ENCODE results near the gene RPL11. TPM values are rescaled to one million over a fixed set of nuclear protein-coding genes. Genes with fewer than 3 reads are reported as not detected.

The RPL11 gene
- total RNA-seq, 2 experiments from 2014 or later: 1,767 to 1,891 TPM

DNA sequence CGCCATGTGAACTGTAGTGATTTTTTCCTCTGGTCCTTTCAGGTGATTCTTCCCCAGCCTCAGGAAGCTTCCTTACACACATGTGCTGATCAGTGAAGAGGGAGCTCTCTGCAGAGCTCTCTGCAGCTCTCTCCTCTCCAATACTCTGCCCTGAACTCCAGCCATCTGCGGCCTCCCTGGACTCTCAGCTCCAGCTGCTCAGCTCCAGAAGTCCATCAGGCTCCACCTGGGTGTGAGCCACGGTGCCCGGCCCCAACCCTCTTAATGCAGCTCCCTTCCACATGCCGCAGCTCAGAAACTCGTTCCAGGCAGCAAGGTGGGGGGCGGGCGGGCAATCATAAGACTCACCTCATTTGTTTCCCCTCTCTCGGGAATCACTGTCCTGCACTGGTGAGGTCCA, 30.9 kb upstream of the RPL11 start:
- DNase-seq (ENCODE audit: low spot score): no peak
- no peak overlapping the region for H3K4me3 ChIP-seq (ENCODE audit: low read depth, low read length, poor library complexity, severe bottlenecking)
- no peak overlapping the region for H3K27ac ChIP-seq (ENCODE audit: low read depth, low read length, poor library complexity, severe bottlenecking)
- H3K79me2 ChIP-seq (ENCODE audit: insufficient read depth, low read depth, low read length): no peaks in the 10 kb centered on the region
- POLR2A ChIA-PET: interaction anchor here (0.8 to 1.2 kb wide), 2 partner anchors 11 to 164 kb away, joined by 3 to 4 read pairs; no protein-coding TSS in a partner anchor
- intact Hi-C loops (cut with micrococcal nuclease; ENCODE audit: unreplicated experiment): no loop called here
- H3K9me3 ChIP-seq (ENCODE audit: low read length): no peaks in the 10 kb centered on the region
- no peaks in the 10 kb centered on the region for H4K20me1 ChIP-seq (ENCODE audit: insufficient read depth, low read length)
- H3K4me1 ChIP-seq (ENCODE audit: insufficient read depth, low read length, poor library complexity, severe bottlenecking): peaks cover 30% of the 10 kb centered on the region
- no peaks in the 10 kb centered on the region for H3K9me2 ChIP-seq (ENCODE audit: insufficient read depth, low read length)
- no TSS peak for BruUV-seq (replicated peaks)
- no peaks in the 10 kb centered on the region for H3K36me3 ChIP-seq (ENCODE audit: insufficient read depth, low read length)
- no peak for TF ChIP-seq EZH2phosphoT487 (IDR thresholded peaks at IDR 0.05; ENCODE audit: borderline replicate concordance, low read depth, low read length)
- no peak overlapping the region for H3K4me2 ChIP-seq (ENCODE audit: low read length)
- no peak overlapping the region; the same call in 1 of the 2 replicates for H2AFZ ChIP-seq (ENCODE audit: low read length)
- CTCF ChIA-PET (ENCODE audit: unreplicated experiment): interaction anchor here (0.6 kb wide), 1 partner anchor 84 kb away, joined by 12 read pairs; no protein-coding TSS in a partner anchor

DNA sequence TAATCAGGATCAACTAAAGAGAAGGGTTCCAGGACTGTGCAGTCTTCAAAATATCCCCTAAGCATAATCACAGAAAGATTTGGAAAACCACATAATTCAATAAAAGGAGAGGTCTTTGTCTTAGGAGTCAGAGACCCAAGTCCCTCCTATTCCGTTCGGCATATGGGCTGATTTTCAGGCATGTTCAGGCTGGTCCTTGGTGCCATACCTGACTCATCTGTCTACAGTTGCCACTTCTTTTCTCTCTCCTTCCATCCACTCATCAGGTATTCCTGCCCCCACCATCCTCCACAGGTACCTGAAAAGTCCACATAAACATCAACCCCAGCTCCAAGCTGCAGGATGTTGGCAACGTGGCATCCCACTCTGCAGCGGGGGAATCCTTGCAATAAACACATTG, 29.7 kb upstream of the RPL11 start:
- no peak for TF ChIP-seq EZH2phosphoT487 (IDR thresholded peaks at IDR 0.05; ENCODE audit: borderline replicate concordance, low read depth, low read length)
- TF ChIP-seq, protein P1, sequence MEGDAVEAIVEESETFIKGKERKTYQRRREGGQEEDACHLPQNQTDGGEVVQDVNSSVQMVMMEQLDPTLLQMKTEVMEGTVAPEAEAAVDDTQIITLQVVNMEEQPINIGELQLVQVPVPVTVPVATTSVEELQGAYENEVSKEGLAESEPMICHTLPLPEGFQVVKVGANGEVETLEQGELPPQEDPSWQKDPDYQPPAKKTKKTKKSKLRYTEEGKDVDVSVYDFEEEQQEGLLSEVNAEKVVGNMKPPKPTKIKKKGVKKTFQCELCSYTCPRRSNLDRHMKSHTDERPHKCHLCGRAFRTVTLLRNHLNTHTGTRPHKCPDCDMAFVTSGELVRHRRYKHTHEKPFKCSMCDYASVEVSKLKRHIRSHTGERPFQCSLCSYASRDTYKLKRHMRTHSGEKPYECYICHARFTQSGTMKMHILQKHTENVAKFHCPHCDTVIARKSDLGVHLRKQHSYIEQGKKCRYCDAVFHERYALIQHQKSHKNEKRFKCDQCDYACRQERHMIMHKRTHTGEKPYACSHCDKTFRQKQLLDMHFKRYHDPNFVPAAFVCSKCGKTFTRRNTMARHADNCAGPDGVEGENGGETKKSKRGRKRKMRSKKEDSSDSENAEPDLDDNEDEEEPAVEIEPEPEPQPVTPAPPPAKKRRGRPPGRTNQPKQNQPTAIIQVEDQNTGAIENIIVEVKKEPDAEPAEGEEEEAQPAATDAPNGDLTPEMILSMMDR (conservative IDR thresholded peaks at IDR 0.05; ENCODE audit: low read length): no peak
- Histone ChIP-seq H3K79me2 (ENCODE audit: insufficient read depth, low read depth, low read length) (no peaks in the 10 kb centered on the region), H2AFZ (ENCODE audit: low read length) (no peak overlapping the region), H3K9me2 (ENCODE audit: insufficient read depth, low read length) (no peaks in the 10 kb centered on the region), H3K4me1 (ENCODE audit: insufficient read depth, low read length, poor library complexity, severe bottlenecking) (peaks cover 38% of the 10 kb centered on the region), H3K27ac (ENCODE audit: low read depth, low read length, poor library complexity, severe bottlenecking) (no peak overlapping the region), H3K4me3 (ENCODE audit: low read depth, low read length, poor library complexity, severe bottlenecking) (no peak overlapping the region), H4K20me1 (ENCODE audit: insufficient read depth, low read length) (no peaks in the 10 kb centered on the region), H3K4me2 (ENCODE audit: low read length) (no peak overlapping the region), H3K36me3 (ENCODE audit: insufficient read depth, low read length) (no peaks in the 10 kb centered on the region), H3K9me3 (ENCODE audit: low read length) (no peaks in the 10 kb centered on the region)
- ChIA-PET CTCF (ENCODE audit: unreplicated experiment) (no interaction called here), POLR2A (interaction anchor here (0.6 to 1.8 kb wide), 5 partner anchors 12 to 117 kb away, joined by 3 read pairs; partner anchors contain the start of gene RPL11)
- no peak for DNase-seq (ENCODE audit: low spot score)
- intact Hi-C loops (cut with micrococcal nuclease; ENCODE audit: unreplicated experiment): no loop called here
- BruUV-seq (replicated peaks): no TSS peak

DNA sequence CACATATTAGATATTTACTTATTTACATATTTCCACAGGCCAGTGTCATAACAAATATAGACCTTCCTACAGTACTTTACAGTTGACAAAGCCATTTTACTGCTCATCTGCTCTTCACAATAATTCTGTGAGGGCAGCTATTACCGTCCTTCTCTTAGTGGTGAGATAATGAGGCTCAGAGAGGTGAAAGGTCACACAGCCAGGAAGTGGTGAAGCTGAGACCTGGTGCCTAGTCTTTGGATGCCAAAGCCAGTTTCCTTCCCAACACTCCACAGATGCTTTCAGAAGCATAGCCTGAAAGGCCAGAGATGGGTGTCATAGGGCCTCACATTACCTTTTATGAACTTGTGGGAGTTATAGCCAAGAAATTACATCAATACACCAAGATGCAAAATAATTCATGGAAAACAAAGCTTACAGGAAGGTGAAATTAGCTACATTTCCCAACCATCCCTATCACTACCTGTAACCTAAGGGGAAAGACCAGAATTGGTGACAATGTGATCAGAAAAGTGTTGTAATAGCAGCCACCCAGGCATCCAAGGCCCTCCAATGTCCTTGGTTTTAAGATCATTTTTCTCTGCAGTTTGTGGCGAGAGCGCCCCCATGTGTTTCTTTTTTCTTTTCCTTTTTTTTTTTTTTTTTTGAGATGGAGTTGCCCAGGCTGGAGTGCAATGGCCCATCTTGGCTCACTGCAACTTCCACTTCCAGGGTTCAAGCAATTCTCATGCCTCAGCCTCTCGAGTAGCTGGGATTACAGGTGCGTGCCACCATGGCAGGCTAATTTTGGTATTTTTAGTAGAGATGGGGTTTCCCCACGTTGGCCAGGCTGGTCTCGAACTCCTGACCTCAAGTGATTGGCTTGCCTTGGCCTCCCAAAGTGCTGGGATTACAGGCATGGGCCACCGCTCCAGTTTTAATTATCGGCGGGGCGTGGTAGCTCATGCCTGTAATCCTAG, 26.5 kb upstream of the RPL11 start:
- CTCF ChIA-PET (ENCODE audit: unreplicated experiment): interaction anchor here (0.8 to 1.3 kb wide), 5 partner anchors 9 to 137 kb away, joined by 3 to 7 read pairs (median 3); no protein-coding TSS in a partner anchor
- intact Hi-C loops (cut with micrococcal nuclease; ENCODE audit: unreplicated experiment): loop anchor here (1.0 kb wide), 3 partner anchors 28 to 168 kb away; no protein-coding TSS in a partner anchor
- Histone ChIP-seq H3K79me2 (ENCODE audit: insufficient read depth, low read depth, low read length) (no peaks in the 10 kb centered on the region), H3K4me2 (ENCODE audit: low read length) (peak overlapping the region; percentile 54), H3K36me3 (ENCODE audit: insufficient read depth, low read length) (no peaks in the 10 kb centered on the region), H3K9me2 (ENCODE audit: insufficient read depth, low read length) (no peaks in the 10 kb centered on the region), H3K27ac (ENCODE audit: low read depth, low read length, poor library complexity, severe bottlenecking) (peak overlapping the region; percentile 70), H4K20me1 (ENCODE audit: insufficient read depth, low read length) (no peaks in the 10 kb centered on the region), H3K9me3 (ENCODE audit: low read length) (no peaks in the 10 kb centered on the region), H2AFZ (ENCODE audit: low read length) (peak overlapping the region; percentile 96; the same call in 1 of the 2 replicates), H3K4me3 (ENCODE audit: low read depth, low read length, poor library complexity, severe bottlenecking) (no peak overlapping the region), H3K4me1 (ENCODE audit: insufficient read depth, low read length, poor library complexity, severe bottlenecking) (peaks cover 50% of the 10 kb centered on the region)
- peak; percentile 81 for DNase-seq (ENCODE audit: low spot score)
- TF ChIP-seq, protein P1 (conservative IDR thresholded peaks at IDR 0.05; ENCODE audit: low read length): peak; percentile 78
- no peak for TF ChIP-seq EZH2phosphoT487 (IDR thresholded peaks at IDR 0.05; ENCODE audit: borderline replicate concordance, low read depth, low read length)
- POLR2A ChIA-PET: interaction anchor here (0.7 to 2.3 kb wide), 13 partner anchors 12 to 168 kb away, joined by 3 to 7 read pairs (median 5); no protein-coding TSS in a partner anchor
- BruUV-seq (replicated peaks): no TSS peak

All from OCI-LY7 (cell line).